Measurements from ENCODE around the gene CHRNA4.

GRCh38 chr20:63387393-63387792, 26.2 kb upstream of the CHRNA4 start:
- no peak for TF ChIP-seq TAF1 (IDR thresholded peaks at IDR 0.05; ENCODE audit: borderline replicate concordance, low read depth, low read length)
- no peak for TF ChIP-seq POLR2A (IDR thresholded peaks at IDR 0.05; ENCODE audit: low read depth, low read length)

Measured in GM12892 (cell line).